ENCODE data around the gene LOXL3. TPM values are rescaled to one million over a fixed set of nuclear protein-coding genes. Genes with fewer than 3 reads are reported as not detected.

The LOXL3 gene, protein sequence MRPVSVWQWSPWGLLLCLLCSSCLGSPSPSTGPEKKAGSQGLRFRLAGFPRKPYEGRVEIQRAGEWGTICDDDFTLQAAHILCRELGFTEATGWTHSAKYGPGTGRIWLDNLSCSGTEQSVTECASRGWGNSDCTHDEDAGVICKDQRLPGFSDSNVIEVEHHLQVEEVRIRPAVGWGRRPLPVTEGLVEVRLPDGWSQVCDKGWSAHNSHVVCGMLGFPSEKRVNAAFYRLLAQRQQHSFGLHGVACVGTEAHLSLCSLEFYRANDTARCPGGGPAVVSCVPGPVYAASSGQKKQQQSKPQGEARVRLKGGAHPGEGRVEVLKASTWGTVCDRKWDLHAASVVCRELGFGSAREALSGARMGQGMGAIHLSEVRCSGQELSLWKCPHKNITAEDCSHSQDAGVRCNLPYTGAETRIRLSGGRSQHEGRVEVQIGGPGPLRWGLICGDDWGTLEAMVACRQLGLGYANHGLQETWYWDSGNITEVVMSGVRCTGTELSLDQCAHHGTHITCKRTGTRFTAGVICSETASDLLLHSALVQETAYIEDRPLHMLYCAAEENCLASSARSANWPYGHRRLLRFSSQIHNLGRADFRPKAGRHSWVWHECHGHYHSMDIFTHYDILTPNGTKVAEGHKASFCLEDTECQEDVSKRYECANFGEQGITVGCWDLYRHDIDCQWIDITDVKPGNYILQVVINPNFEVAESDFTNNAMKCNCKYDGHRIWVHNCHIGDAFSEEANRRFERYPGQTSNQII
- 12.1 TPM for total RNA-seq
- long read RNA-seq, partial matches to known transcripts = 8 of 17 reads
- long read RNA-seq, other reads (novel, unspliced or antisense) = 7 of 17 reads

DNA sequence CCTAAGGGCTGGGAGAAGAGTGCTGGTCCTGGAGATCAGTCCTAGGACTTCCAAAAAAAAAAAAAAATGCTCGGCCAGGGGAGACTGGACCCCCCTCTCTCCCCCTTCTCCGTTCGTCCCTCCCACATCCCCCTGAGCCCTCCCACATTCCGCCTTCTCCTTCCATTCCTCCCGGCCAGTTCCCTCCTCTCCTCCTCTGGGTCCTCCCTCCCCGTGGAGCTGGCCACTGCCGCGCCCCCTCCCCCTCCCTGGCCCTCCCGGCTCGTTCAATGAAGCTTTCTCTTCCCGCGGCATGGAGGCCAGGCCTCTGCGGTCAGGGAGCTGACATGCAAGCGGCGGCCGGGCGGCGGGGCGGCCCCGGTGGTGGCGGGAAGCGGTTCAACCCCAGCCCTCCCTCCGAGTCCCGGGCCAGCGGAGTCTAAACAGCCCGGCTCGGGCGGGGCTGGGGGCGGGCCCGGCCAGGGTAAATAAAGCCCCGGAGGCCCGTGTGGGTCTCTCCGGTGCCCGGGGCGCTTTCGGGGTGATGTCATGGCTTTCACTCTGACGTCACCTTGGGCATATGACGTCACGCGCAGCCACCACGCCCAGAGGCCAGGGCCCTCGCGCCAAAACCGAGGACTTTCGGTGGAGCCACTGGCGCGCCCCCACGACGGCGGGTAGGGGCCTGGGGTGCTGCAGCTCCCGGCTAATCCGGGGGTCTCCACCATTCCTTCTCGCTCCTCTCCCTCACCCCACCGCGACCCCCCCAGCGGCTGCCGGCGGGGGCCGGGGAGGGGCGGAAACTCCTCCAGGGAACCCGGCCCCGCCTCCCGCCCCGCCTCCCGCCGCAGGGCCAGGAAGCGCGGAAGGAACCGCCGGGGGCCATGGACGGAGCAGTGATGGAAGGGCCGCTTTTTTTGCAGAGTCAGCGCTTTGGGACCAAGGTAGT, at the start of gene LOXL3, which contains the start of gene DOK1:
Gene LOXL3 (minus strand): TSS at position 51 of the 928 bp plus-strand sequence. CDS start 1,308 bp downstream, outside the sequence.
Gene DOK1 (plus strand): TSS at position 829 of the 928 bp plus-strand sequence. CDS start 35 bp downstream, at position 864.
- peaks cover 12% of the 10 kb centered on the region for H3K36me3 ChIP-seq
- intact Hi-C loops (cut with DNase I) = no loop called here
- TF ChIP-seq, protein P1, sequence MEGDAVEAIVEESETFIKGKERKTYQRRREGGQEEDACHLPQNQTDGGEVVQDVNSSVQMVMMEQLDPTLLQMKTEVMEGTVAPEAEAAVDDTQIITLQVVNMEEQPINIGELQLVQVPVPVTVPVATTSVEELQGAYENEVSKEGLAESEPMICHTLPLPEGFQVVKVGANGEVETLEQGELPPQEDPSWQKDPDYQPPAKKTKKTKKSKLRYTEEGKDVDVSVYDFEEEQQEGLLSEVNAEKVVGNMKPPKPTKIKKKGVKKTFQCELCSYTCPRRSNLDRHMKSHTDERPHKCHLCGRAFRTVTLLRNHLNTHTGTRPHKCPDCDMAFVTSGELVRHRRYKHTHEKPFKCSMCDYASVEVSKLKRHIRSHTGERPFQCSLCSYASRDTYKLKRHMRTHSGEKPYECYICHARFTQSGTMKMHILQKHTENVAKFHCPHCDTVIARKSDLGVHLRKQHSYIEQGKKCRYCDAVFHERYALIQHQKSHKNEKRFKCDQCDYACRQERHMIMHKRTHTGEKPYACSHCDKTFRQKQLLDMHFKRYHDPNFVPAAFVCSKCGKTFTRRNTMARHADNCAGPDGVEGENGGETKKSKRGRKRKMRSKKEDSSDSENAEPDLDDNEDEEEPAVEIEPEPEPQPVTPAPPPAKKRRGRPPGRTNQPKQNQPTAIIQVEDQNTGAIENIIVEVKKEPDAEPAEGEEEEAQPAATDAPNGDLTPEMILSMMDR (IDR thresholded peaks at IDR 0.05) = no peak
- peak within 1 kb of the TSS; percentile 95 for H3K4me3 ChIP-seq
- H3K9me3 ChIP-seq = no peaks in the 10 kb centered on the region
- H3K4me1 ChIP-seq = peaks cover 28% of the 10 kb centered on the region
- peak; percentile 93 for DNase-seq
- peak; percentile 92 to 95 for ATAC-seq
- no peaks in the 10 kb centered on the region for H3K27me3 ChIP-seq (ENCODE audit: low read depth)
- peak within 1 kb of the TSS; percentile 90 for H3K27ac ChIP-seq

DNA sequence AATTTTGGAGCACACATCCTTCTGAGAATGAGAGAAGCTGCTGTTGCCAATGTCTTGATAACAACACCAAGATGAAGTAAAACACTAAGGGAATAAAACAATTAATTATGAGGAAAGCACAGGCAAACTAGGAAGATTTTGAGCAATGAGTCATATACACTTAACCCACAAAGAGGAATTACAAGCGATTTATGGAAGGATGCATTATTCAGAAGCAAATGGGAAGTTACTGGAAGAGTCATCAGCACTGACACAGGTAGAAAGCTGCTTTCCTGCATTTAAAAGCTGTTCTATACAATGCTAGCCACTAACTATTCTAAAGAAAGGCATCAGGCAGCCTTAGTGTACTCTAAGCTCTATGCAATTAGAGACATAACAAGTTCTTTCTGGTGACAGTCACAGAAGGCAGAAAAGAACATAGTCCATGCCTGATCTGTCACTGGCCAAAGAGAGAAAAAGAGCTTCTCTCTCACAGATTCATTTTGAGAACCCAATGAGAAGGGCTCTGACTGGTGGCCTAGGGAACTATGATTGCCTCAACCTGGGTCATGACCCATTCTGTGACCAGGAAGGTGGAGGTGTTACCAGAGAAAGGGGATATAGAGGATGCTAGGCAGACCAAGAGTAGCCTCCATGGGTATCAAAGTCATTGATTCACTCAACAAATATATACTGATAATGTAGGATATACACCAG, 49.0 kb upstream of the LOXL3 start:
- Histone ChIP-seq H3K9me3 (no peaks in the 10 kb centered on the region), H3K27ac (no peak overlapping the region), H3K27me3 (ENCODE audit: low read depth) (peaks cover 11% of the 10 kb centered on the region), H3K36me3 (no peaks in the 10 kb centered on the region), H3K4me3 (no peak overlapping the region), H3K4me1 (no peaks in the 10 kb centered on the region)
- no peak for DNase-seq
- no peak for ATAC-seq
- TF ChIP-seq, protein P1 (IDR thresholded peaks at IDR 0.05) = no peak
- intact Hi-C loops (cut with DNase I) = no loop called here

DNA sequence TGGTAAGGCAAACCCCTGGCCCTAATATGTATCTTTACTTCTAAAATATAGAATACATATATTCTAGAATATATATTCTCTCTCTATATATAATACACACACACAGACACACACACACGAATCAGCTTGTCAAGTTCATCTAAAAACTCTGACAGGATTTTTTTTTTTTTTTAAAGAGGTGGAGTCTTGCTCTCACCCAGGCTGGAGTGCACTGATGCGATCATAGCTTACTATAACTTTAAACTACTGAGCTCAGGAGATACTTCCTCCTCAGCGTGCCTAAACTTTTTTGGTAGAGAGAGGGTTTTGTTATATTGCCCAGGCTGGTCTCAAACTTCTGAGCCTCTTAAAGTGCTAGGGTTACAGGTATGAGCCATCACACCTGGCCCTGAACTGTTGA, 45.9 kb upstream of the LOXL3 start:
- DNase-seq (no peak), ATAC-seq (no peak)
- H3K4me1 ChIP-seq = no peaks in the 10 kb centered on the region
- H3K27ac ChIP-seq = no peak overlapping the region
- TF ChIP-seq, protein P1 (IDR thresholded peaks at IDR 0.05) = no peak
- H3K36me3 ChIP-seq = no peaks in the 10 kb centered on the region
- intact Hi-C loops (cut with DNase I) = no loop called here
- no peak overlapping the region for H3K4me3 ChIP-seq
- no peaks in the 10 kb centered on the region for H3K9me3 ChIP-seq
- H3K27me3 ChIP-seq (ENCODE audit: low read depth) = peaks cover 18% of the 10 kb centered on the region

DNA sequence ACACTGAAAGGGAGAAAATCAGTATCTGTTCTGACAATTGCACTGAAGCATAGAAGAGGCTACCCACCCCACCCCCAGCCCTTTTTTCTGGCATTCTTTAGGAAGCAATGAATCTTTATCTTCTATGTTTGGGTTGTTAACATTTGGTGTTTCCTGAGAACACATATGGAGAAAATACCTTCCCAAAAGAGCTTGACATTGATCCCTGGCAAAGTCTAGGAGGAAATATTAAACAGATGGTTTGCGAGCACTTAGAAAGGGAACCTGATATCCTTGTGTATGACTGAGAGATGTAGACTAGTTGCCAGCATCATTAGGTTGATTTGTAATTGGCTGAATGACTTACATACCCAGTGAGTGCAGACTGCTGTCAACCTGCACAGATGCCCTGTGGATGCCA, 43.7 kb upstream of the LOXL3 start:
- Histone ChIP-seq H3K27me3 (ENCODE audit: low read depth) (peaks cover 28% of the 10 kb centered on the region), H3K9me3 (no peaks in the 10 kb centered on the region), H3K4me1 (no peaks in the 10 kb centered on the region), H3K4me3 (no peak overlapping the region), H3K27ac (no peak overlapping the region), H3K36me3 (no peaks in the 10 kb centered on the region)
- intact Hi-C loops (cut with DNase I) = no loop called here
- no peak for DNase-seq
- TF ChIP-seq, protein P1 (IDR thresholded peaks at IDR 0.05) = no peak
- no peak for ATAC-seq

All from lower lobe of right lung (tissue), 2 donors.